ENCODE data around the gene TNIK.

DNA sequence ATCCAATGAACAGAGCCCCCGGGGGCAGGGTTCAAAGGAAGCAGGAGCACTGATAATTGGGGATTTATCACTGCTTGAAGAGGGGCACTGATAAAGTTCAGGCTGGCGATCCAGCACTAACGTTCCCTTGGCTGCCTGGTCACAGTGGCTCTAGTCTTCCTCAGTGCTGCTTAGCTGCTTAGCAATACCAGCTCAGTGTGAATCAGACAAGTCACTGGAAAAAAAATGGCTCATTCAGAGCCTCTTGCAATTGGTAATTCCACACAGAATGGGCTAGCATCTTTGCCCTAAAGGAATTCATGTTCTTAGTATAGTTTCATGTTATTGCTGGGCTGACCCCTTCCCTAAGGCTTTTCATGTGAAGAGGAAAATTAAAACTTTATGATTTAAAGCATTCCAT is 338.0 kb downstream of the TNIK start:
- TF ChIP-seq CEBPB (IDR thresholded peaks at IDR 0.05; ENCODE audit: low read depth, low read length) (no peak), RAD21 (IDR thresholded peaks at IDR 0.05; ENCODE audit: low read length) (no peak), CTCF (conservative IDR thresholded peaks at IDR 0.05; ENCODE audit: low read depth, low read length) (no peak), FOS (IDR thresholded peaks at IDR 0.05; ENCODE audit: low read depth, low read length) (no peak), RCOR1 (IDR thresholded peaks at IDR 0.05; ENCODE audit: insufficient replicate concordance, low read length) (no peak), RFX5 (IDR thresholded peaks at IDR 0.05; ENCODE audit: low read depth, low read length) (no peak), POLR2A (IDR thresholded peaks at IDR 0.05; ENCODE audit: low read depth, low read length) (no peak), BHLHE40 (IDR thresholded peaks at IDR 0.05; ENCODE audit: low read depth, low read length) (no peak), SMC3 (IDR thresholded peaks at IDR 0.05; ENCODE audit: low read depth, low read length) (no peak), MXI1 (IDR thresholded peaks at IDR 0.05; ENCODE audit: borderline replicate concordance, low read depth, low read length) (no peak), CHD1 (IDR thresholded peaks at IDR 0.05; ENCODE audit: low read depth, low read length) (no peak), MAFK (IDR thresholded peaks at IDR 0.05; ENCODE audit: low read depth, low read length) (no peak)

Data from IMR-90 (cell line).